Esophagus muscularis mucosa (tissue), 4 donors: Measurements from ENCODE around the gene ATP2B2. TPM values are rescaled to one million over a fixed set of nuclear protein-coding genes. Genes with fewer than 3 reads are reported as not detected.

ENCODE experiments used
- DNase-seq: peaks from one replicate; pipeline ENCODE4 v3.0.0-alpha.2; 2017; ENCODE audit errors: extremely low spot score
- H3K27ac ChIP-seq, 4 donors: fragments of 200-600 bp; sonication (generic); replicated peaks in 1 of 4; 1 replicate in 3 of 4; 2 replicates in 1 of 4; pipeline ENCODE4 v1.5.1; 2016 to 2019; ENCODE audit warnings: mild to moderate bottlenecking in 1 of 4
- H3K27me3 ChIP-seq, 4 donors: fragments of 200-600 bp; sonication (generic); one replicate each; pipeline versions ENCODE4 v1.5.1 to v1.6.0; 2016 to 2019
- H3K36me3 ChIP-seq, 4 donors: fragments of 200-600 bp; sonication (generic); one replicate each; pipeline ENCODE4 v1.5.1; 2016 to 2019
- H3K4me1 ChIP-seq, 4 donors: fragments of 200-600 bp; sonication (generic); one replicate each; pipeline ENCODE4 v1.5.1; 2016 to 2019
- H3K4me3 ChIP-seq, 4 donors: fragments of 200-600 bp; sonication (generic); 1 replicate in 2 of 4; 2 replicates in 2 of 4; pipeline ENCODE4 v1.5.1; 2016 to 2019; ENCODE audit warnings: mild to moderate bottlenecking in 4 of 4, moderate library complexity in 1 of 4
- H3K9me3 ChIP-seq, 4 donors: fragments of 200-600 bp; sonication (generic); 1 replicate in 3 of 4; 2 replicates in 1 of 4; pipeline ENCODE4 v1.5.1; 2016 to 2019
- CTCF ChIP-seq, 3 experiments: fragments of 200-600 bp in 2 of 3; fragments of 450-650 bp in 1 of 3; sonication (generic) in 2 of 3; IDR thresholded peaks; one replicate each; pipeline ENCODE4 v1.5.1; 2017 to 2019; ENCODE audit warnings: antibody characterized with exemption in 3 of 3, mild to moderate bottlenecking in 2 of 3, moderate library complexity in 1 of 3
- EP300 ChIP-seq: sonication (generic); formaldehyde crosslinking; IDR thresholded peaks from one replicate; pipeline ENCODE4 v1.6.1; 2017; ENCODE audit warnings: antibody characterized with exemption
- POLR2A ChIP-seq: fragments of 450-650 bp; IDR thresholded peaks from one replicate; pipeline ENCODE4 v1.6.1; 2017; ENCODE audit warnings: antibody characterized with exemption, moderate library complexity, mild to moderate bottlenecking, low read depth
- POLR2AphosphoS5 ChIP-seq, 2 donors: sonication (generic); formaldehyde crosslinking; IDR thresholded peaks; one replicate each; pipeline ENCODE4 v1.6.1; 2017; ENCODE audit warnings: antibody characterized with exemption in 2 of 2
- WGBS: methylation state at CpG from one replicate; pipeline ENCODE4 v1.1.5; 2018; 5-methylcytosine and 5-hydroxymethylcytosine counted together
- intact Hi-C: fragments of 100-400 bp; cut with DNase I; formaldehyde crosslinking; loops from one replicate; pipeline ENCODE4 v1.15.1; 2023
- total RNA-seq, 4 donors: library from RNA; depleted of rRNA; stranded (reverse); fragments of >200 nt; gene quantifications; one replicate each; pipeline versions ENCODE4 v1.1.0 to v1.2.1, GENCODE V29; 2016

ATP2B2 gene
- total RNA-seq, 4 donors from 2014 or later: under 0.01 to 0.75 (median 0.39) TPM

- no peaks in the 10 kb centered on the region for H3K36me3 ChIP-seq
- TF ChIP-seq EP300: no peak
- no peak for TF ChIP-seq POLR2AphosphoS5 (IDR thresholded peaks at IDR 0.05)
- TF ChIP-seq POLR2A: no peak
- TF ChIP-seq CTCF (IDR thresholded peaks at IDR 0.05): no peak
- peaks cover 0 to 69% (median 0%) of the 10 kb centered on the region in 4 donors for H3K27me3 ChIP-seq
- no peak overlapping the region for H3K4me3 ChIP-seq
- no peak for DNase-seq
- H3K4me1 ChIP-seq: peaks cover 0 to 4% (median 0%) of the 10 kb centered on the region in 4 donors
- H3K27ac ChIP-seq: no peak overlapping the region
- 64% methylated on average over 6 of the region's 6 CpGs for WGBS
- no peaks in the 10 kb centered on the region for H3K9me3 ChIP-seq
- intact Hi-C loops: no loop called here
Measured at GRCh38 chr3:10521772-10522441, 16.5 kb upstream of the ATP2B2 start.

GRCh38 chr3:10520072-10520471, 14.7 kb upstream of the ATP2B2 start:
- no peaks in the 10 kb centered on the region for H3K36me3 ChIP-seq
- TF ChIP-seq POLR2AphosphoS5 (IDR thresholded peaks at IDR 0.05) (no peak), POLR2A (no peak), EP300 (no peak), CTCF (IDR thresholded peaks at IDR 0.05) (no peak)
- no peaks in the 10 kb centered on the region for H3K9me3 ChIP-seq
- WGBS: 81% methylated on average over 4 of the region's 4 CpGs
- H3K4me3 ChIP-seq: no peak overlapping the region
- intact Hi-C loops: no loop called here
- H3K27ac ChIP-seq: no peak overlapping the region
- DNase-seq: no peak
- peaks cover 0 to 4% (median 0%) of the 10 kb centered on the region in 4 donors for H3K4me1 ChIP-seq
- H3K27me3 ChIP-seq: peaks cover 0 to 62% (median 0%) of the 10 kb centered on the region in 4 donors

- DNase-seq: no peak
- Histone ChIP-seq H3K4me3 (no peak overlapping the region), H3K36me3 (no peaks in the 10 kb centered on the region), H3K9me3 (no peaks in the 10 kb centered on the region), H3K27me3 (peaks cover 0 to 56% (median 0%) of the 10 kb centered on the region in 4 donors), H3K4me1 (peaks cover 0 to 4% (median 0%) of the 10 kb centered on the region in 4 donors), H3K27ac (no peak overlapping the region)
- intact Hi-C loops: no loop called here
- 73% methylated on average over 7 of the region's 7 CpGs for WGBS
- TF ChIP-seq CTCF (IDR thresholded peaks at IDR 0.05) (no peak), EP300 (no peak), POLR2A (no peak), POLR2AphosphoS5 (IDR thresholded peaks at IDR 0.05) (no peak)
Measured at GRCh38 chr3:10519236-10519635, 13.8 kb upstream of the ATP2B2 start.

- TF ChIP-seq POLR2A (no peak), CTCF (IDR thresholded peaks at IDR 0.05) (no peak), EP300 (no peak), POLR2AphosphoS5 (IDR thresholded peaks at IDR 0.05) (no peak)
- 75% methylated on average over 13 of the region's 13 CpGs for WGBS
- Histone ChIP-seq H3K36me3 (no peaks in the 10 kb centered on the region), H3K27ac (no peak overlapping the region), H3K9me3 (no peaks in the 10 kb centered on the region), H3K4me1 (peaks cover 0 to 4% (median 0%) of the 10 kb centered on the region in 4 donors), H3K27me3 (peaks cover 0 to 53% (median 0%) of the 10 kb centered on the region in 4 donors), H3K4me3 (no peak overlapping the region)
- DNase-seq: no peak
- intact Hi-C loops: no loop called here
Measured at GRCh38 chr3:10518506-10519150, 13.2 kb upstream of the ATP2B2 start.
